ENCODE measurements around the gene FAM50B.
"Not testable (repeated sequence)": the region's sequence is repeated elsewhere in the genome, so short reads cannot be mapped to it uniquely, and the experiment has no call there.

The FAM50B gene

GRCh38 chr6:3847521-3847920 is 1.7 kb upstream of the FAM50B start:
- DNase-seq (ENCODE audit: low read depth): no peak

GRCh38 chr6:3848380-3848779 is 793 bp upstream of the FAM50B start:
- DNase-seq (ENCODE audit: low read depth): no peak

- DNase-seq (ENCODE audit: low read depth): no peak
These were observed 693 bp downstream of the FAM50B start for GRCh38 chr6:3849681-3850450.

GRCh38 chr6:3850451-3851203 is 1.5 kb downstream of the FAM50B start:
- DNase-seq (ENCODE audit: low read depth): no peak

GRCh38 chr6:3851839-3852238 is 2.7 kb downstream of the FAM50B start:
- no peak for DNase-seq (ENCODE audit: low read depth)

- no peak for DNase-seq (ENCODE audit: low read depth)
These were observed 3.2 kb downstream of the FAM50B start for GRCh38 chr6:3852391-3852790.

GRCh38 chr6:3855866-3856265 is 6.7 kb downstream of the FAM50B start:
- no peak for DNase-seq (ENCODE audit: low read depth)

GRCh38 chr6:3856576-3856975 is 7.4 kb downstream of the FAM50B start:
- DNase-seq (ENCODE audit: low read depth): no peak

GRCh38 chr6:3857468-3858456 is 8.6 kb downstream of the FAM50B start:
- DNase-seq (ENCODE audit: low read depth): no peak

- DNase-seq (ENCODE audit: low read depth): no peak
These were observed 10.8 kb downstream of the FAM50B start for GRCh38 chr6:3859878-3860552.

- no peak for DNase-seq (ENCODE audit: low read depth)
These were observed 12.3 kb downstream of the FAM50B start for GRCh38 chr6:3861424-3861823.

GRCh38 chr6:3862038-3862437 is 12.9 kb downstream of the FAM50B start:
- no peak for DNase-seq (ENCODE audit: low read depth)

GRCh38 chr6:3863322-3863721 is 14.1 kb downstream of the FAM50B start:
- DNase-seq (ENCODE audit: low read depth): not testable (repeated sequence)

- no peak for DNase-seq (ENCODE audit: low read depth)
These were observed 16.3 kb downstream of the FAM50B start for GRCh38 chr6:3865463-3865862.

- DNase-seq (ENCODE audit: low read depth): no peak
These were observed 18.7 kb downstream of the FAM50B start for GRCh38 chr6:3867641-3868502.

- no peak for DNase-seq (ENCODE audit: low read depth)
These were observed 19.4 kb downstream of the FAM50B start for GRCh38 chr6:3868544-3868943.

- no peak for DNase-seq (ENCODE audit: low read depth)
These were observed 20.1 kb downstream of the FAM50B start for GRCh38 chr6:3869284-3869631.

- peak; percentile 16 for DNase-seq (ENCODE audit: low read depth)
These were observed 20.7 kb downstream of the FAM50B start for GRCh38 chr6:3869632-3870527.

- no peak for DNase-seq (ENCODE audit: low read depth)
These were observed 21.4 kb downstream of the FAM50B start for GRCh38 chr6:3870528-3870925.

GRCh38 chr6:3871515-3871914 is 22.3 kb downstream of the FAM50B start:
- DNase-seq (ENCODE audit: low read depth): no peak
